HG03159 (cell line): Measurements from ENCODE around the gene SYNE4.
"Not testable (repeated sequence)": the region's sequence is repeated elsewhere in the genome, so short reads cannot be mapped to it uniquely, and the experiment has no call there.

Source experiments
- ATAC-seq: cut with Tn5 transposase; IDR thresholded peaks from one replicate; pipeline ENCODE4 v1.9.1; 2021; ENCODE audit warnings: mild to moderate bottlenecking, moderate library complexity; ENCODE audit not compliant: unreplicated experiment

The SYNE4 gene

GRCh38 chr19:35957411-35957810 lies 51.2 kb downstream of the SYNE4 start:
- not testable (repeated sequence) for ATAC-seq

GRCh38 chr19:35955881-35956634 lies 52.6 kb downstream of the SYNE4 start:
- no peak for ATAC-seq
